GM19043 (cell line): ENCODE measurements around the gene FARP1.

Experiments used
- ATAC-seq: cut with Tn5 transposase; IDR thresholded peaks from one replicate; pipeline ENCODE4 v1.9.1; 2021; ENCODE audit warnings: low read depth; ENCODE audit not compliant: unreplicated experiment

Gene FARP1, protein sequence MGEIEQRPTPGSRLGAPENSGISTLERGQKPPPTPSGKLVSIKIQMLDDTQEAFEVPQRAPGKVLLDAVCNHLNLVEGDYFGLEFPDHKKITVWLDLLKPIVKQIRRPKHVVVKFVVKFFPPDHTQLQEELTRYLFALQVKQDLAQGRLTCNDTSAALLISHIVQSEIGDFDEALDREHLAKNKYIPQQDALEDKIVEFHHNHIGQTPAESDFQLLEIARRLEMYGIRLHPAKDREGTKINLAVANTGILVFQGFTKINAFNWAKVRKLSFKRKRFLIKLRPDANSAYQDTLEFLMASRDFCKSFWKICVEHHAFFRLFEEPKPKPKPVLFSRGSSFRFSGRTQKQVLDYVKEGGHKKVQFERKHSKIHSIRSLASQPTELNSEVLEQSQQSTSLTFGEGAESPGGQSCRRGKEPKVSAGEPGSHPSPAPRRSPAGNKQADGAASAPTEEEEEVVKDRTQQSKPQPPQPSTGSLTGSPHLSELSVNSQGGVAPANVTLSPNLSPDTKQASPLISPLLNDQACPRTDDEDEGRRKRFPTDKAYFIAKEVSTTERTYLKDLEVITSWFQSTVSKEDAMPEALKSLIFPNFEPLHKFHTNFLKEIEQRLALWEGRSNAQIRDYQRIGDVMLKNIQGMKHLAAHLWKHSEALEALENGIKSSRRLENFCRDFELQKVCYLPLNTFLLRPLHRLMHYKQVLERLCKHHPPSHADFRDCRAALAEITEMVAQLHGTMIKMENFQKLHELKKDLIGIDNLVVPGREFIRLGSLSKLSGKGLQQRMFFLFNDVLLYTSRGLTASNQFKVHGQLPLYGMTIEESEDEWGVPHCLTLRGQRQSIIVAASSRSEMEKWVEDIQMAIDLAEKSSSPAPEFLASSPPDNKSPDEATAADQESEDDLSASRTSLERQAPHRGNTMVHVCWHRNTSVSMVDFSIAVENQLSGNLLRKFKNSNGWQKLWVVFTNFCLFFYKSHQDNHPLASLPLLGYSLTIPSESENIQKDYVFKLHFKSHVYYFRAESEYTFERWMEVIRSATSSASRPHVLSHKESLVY

DNA sequence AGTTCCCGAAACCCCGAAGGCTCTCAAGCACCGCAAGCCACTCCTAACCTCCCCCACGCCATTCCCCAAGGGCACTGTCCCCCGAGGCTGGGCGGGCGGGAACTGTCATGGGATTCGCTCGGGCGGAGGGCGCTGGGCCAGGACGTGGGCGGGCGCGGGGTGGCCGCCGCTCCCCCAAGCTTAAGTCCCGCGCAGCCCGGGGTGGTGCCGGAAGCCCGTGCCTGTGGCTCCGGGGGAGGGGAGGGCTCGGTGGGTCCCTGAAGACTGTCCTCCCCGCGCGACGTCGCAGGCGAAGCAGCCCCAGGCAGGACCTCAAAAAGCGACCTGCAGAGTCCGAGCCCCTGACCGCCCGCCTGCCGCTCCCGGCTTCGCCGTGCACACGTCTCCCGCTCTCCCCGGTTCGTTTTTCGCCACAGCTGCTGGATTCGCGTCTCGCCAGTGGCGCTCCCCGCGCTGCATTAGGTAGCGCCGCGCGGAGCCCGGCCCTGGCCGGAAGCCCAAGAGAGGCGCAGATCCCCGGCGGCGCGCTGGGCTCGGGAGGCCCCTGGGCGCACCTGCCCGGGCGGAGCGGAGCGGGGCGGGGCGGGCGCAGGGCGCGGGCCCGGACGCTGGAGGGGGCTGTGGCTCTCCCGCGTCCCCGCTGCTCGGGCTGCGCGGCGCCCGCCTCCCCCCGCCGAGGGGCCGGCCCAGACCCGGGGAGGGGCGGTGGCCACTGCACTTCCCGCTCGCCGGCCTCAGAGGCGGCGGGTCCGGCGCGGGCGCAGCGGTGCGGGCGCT, at the start of gene FARP1:
TSS of gene FARP1 (plus strand) at position 715 of the 777 bp plus-strand sequence. CDS start 70,149 bp downstream, outside the sequence.
- peak; percentile 75 for ATAC-seq

DNA sequence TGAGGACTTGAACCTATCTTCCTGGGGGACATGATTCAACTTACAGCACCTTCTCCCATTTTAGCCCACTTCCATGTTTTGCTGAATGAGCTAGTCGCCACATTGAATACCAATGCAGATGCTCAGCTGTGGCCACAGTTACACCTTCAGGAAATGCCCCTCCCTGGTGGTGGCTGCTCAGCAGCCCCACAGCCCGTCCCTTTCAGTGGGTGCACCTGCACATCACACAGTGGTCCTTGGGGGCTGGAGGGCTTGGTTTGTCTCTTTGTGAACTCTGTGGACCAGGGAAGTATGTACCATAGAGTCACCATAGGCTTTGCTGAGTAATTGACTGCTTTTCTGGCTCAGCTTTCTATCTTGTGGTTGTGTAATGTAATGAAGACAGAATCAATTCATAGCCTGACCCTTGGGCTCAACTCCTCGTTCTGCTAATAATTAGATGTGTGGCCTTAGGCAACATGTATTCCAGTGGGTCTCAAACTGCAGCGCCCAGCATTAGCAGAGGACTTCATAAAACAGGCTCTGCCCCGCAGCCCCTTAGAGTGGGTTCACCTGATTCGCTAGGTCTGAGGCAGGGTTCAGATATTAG, 48.1 kb upstream of the FARP1 start:
- no peak for ATAC-seq

DNA sequence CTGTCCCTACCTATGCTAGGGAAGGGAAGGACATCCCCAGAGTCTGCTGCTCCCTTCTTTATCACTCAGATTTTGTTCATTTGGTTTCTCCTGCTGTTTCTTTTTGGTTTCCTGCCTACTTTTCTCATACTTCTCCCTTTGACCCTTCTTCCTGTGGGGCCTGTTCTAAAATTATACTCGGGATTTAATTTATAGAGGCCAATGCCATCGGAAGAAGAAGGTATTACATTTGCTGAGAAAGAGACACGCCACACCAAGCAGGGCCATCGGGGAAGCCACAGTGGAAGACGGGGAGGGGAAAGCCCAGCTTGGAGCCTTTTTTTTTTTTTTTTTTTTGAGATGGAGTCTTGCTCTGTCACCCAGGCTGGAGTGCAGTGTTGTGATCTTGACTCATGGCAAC, 46.8 kb upstream of the FARP1 start:
- no peak for ATAC-seq

DNA sequence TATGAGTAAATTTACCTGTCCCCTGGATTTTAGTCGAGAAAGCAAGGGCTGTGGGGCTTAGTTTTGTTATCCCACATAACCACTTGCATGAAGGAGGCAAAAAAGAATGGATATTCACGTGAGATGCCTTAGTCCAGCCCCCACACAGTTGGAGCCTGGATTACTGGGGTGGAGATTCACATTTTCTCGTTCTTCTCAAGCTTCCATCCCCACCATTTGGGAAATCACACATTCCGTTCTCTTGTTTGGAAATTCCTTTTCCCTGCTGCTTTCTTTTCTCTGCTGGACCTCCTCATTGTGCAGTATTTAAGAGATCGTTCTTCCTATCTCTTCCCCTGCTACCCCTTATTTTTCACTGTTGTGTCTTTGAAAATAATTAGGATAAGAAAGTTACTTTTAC, 45.1 kb upstream of the FARP1 start:
- ATAC-seq: no peak

GRCh38 chr13:98098516-98098915, 44.4 kb upstream of the FARP1 start:
- ATAC-seq: no peak

- no peak for ATAC-seq
Measured at GRCh38 chr13:98099627-98100026, 43.3 kb upstream of the FARP1 start.

DNA sequence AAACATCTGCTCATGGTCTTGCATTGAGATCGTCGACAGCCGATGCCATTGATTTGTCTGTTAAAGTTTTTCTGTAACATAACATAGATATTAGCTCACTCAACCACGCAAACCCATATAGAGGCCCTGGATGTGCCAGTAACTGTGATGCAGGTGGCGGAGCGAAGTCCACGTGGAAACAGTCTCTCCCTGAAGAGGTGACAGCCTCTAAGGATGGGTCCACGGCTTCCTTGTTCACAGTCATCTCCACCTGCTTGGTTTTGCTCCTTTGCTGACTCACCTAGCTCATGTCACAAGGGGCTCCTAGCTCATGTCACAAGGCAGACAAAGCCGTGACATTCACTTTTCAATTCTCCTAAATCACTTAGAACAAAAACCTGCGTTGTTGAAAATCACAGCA, 42.4 kb upstream of the FARP1 start:
- ATAC-seq: no peak

GRCh38 chr13:98103531-98103930, 39.4 kb upstream of the FARP1 start:
- no peak for ATAC-seq

DNA sequence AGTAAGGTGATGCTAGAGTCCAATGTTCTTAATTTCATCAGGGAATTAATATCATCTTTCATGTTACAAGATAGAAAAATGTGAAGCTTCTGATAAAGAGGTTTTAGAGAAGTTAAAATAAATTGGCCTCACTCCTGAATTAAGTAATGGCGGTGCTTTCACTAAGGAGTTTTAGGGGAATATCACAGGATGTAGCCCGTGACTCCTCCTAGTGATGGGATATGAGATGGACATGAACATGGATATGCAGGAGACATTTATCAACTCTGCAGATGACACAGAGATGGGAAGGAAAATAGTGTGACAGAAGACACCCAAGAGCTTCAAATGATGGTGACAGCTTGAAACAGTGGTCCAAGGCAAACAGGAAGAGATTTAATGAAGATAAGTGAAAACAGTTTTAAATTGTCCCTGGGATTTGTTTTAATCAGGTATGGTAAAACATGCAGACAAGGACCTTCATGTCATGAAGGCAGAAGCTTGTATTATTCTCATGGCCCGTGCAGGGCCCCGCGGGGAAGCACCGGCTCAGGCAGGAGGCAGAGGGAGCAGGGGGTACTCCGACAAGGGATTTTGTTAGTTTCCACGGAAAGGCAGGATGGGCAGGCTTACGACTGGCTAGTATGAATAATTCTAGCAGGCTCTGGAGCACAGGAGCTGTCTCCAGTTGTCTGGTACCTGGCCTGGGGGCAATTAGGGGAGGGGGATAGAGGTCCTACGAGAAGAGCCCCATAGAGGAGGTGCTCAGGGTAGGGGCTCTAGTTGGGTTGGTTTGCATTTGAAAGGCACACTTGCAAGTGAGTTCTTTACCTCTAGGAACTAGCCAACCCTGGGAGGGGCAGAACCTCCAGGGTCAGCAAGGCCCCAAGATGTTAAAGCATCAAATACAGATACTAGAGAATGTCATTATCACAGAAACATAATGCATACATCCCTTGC, 38.7 kb upstream of the FARP1 start:
- ATAC-seq: no peak

DNA sequence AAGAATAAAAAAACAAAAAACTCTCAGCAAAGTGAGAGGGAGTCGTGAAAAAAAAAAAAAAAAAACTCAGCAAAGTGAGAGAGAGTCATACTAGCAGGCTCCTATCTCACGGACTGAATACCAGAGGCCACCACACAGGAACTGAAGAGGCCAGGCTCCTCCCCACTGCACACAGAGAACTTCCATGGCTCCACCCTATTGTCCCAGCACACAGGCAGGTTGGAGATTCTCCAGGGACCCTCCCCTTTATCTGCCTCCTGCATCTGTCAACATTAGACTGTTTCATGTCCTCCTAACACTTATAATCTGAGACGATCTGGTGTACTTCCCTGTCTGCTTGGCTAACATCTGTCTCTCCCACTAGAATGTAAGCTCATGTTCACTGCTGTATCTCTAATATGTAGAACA, 37.0 kb upstream of the FARP1 start:
- ATAC-seq: no peak

- ATAC-seq: no peak
Measured at GRCh38 chr13:98108341-98108740, 34.6 kb upstream of the FARP1 start.

- ATAC-seq: no peak
Measured at GRCh38 chr13:98109226-98109853, 33.6 kb upstream of the FARP1 start.

DNA sequence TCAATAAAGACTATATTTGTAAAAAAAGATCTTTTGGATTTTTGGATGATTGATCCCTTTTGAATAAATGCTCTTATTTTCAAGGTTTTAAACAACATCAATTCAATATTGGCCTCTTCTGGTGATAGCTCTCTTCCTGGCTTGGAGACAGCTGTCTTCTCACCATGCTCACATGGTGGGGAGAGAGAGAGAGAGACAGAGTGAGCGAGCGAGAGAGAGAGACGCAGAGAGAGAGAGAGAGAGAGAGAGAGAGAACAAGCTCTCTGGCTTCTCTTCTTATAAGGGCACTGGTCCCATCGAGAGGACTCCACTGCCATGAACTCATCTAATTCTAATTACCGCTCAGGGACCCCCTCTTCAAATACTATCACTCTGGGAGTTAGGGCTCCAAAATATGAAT, 32.1 kb upstream of the FARP1 start:
- no peak for ATAC-seq

- ATAC-seq: no peak
Measured at GRCh38 chr13:98111168-98112098, 31.5 kb upstream of the FARP1 start.

GRCh38 chr13:98112456-98112855, 30.4 kb upstream of the FARP1 start:
- no peak for ATAC-seq

DNA sequence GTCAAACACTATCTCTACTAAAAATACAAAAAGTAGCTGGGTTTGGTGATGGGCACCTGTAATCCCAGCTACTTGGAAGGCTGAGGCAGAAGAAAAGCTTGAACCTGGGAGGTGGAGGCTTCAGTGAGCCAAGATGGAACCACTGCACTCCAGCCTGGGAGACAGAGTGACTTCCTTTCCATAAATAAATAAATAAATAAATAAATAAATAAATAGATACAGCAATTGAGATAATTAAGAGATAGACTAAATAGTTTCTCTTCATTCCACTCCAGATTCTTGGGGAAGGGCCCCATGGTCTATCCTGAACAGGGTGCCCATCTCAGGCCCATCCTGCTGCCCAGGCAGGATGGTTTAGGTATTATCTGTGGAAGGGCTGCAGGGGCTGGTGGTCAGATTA, 24.0 kb upstream of the FARP1 start:
- no peak for ATAC-seq

- ATAC-seq: no peak
Measured at GRCh38 chr13:98123176-98123575, 19.7 kb upstream of the FARP1 start.
